OCI-LY7 (cell line): ENCODE measurements around the gene RHOU. TPM values are rescaled to one million over a fixed set of nuclear protein-coding genes. Genes with fewer than 3 reads are reported as not detected.

Experiments used
- BruUV-seq: library from RNA; stranded (reverse); fragments of 400-500 nt; replicated peaks from 2 replicates; lab custom pipeline; 2021; lab: Mats Ljungman, UMichigan
- CTCF ChIA-PET: fragments of 300-600 bp; sonication (Branson Sonifier 250); formaldehyde crosslinking; loops from one replicate; lab custom pipeline; 2022; ENCODE audit warnings: antibody characterized with exemption; ENCODE audit not compliant: unreplicated experiment; lab: Charles Lee
- POLR2A ChIA-PET: fragments of 300-600 bp; sonication (Branson Sonifier 250); formaldehyde crosslinking; loops from one replicate; lab custom pipeline; 2022; ENCODE audit warnings: antibody characterized with exemption; lab: Charles Lee
- DNase-seq: peaks from one replicate; pipeline ENCODE4 v3.0.0-alpha.2; 2015; ENCODE audit warnings: low spot score
- H2AFZ ChIP-seq: fragments of 200-600 bp; sonication (generic), shearing (Covaris generic); 2 replicates; pipeline ENCODE4 v1.6.1; 2014; ENCODE audit warnings: mild to moderate bottlenecking, antibody characterized with exemption, low read length, moderate library complexity
- H3K27ac ChIP-seq: fragments of 200-600 bp; sonication (generic); 2 replicates; pipeline ENCODE4 v1.5.1; 2014; ENCODE audit warnings: mixed run types, low read depth, mild to moderate bottlenecking, moderate library complexity, low read length, inconsistent platforms; ENCODE audit not compliant: poor library complexity, severe bottlenecking
- H3K36me3 ChIP-seq: fragments of 200-600 bp; sonication (generic); 2 replicates; pipeline ENCODE4 v1.6.1; 2014; ENCODE audit warnings: mild to moderate bottlenecking, antibody characterized with exemption, low read length, moderate library complexity, mixed read lengths; ENCODE audit not compliant: insufficient read depth
- H3K4me1 ChIP-seq: fragments of 200-600 bp; sonication (generic); 2 replicates; pipeline ENCODE4 v1.5.1; 2014; ENCODE audit warnings: mild to moderate bottlenecking, low read length; ENCODE audit not compliant: insufficient read depth, poor library complexity, severe bottlenecking
- H3K4me2 ChIP-seq: fragments of 200-600 bp; sonication (generic); 2 replicates; pipeline ENCODE4 v1.6.1; 2014; ENCODE audit warnings: mild to moderate bottlenecking, low read length
- H3K4me3 ChIP-seq: fragments of 200-600 bp; sonication (generic); 2 replicates; pipeline ENCODE4 v1.5.1; 2014; ENCODE audit warnings: mild to moderate bottlenecking, low read depth, low read length; ENCODE audit not compliant: poor library complexity, severe bottlenecking
- H3K79me2 ChIP-seq: fragments of 200-600 bp; sonication (generic); 2 replicates; pipeline ENCODE4 v1.6.1; 2016; ENCODE audit warnings: low read depth, mild to moderate bottlenecking, low read length, moderate library complexity, mixed read lengths; ENCODE audit not compliant: insufficient read depth
- H3K9me2 ChIP-seq: fragments of 200-600 bp; sonication (generic); 2 replicates; pipeline ENCODE4 v1.6.1; 2016; ENCODE audit warnings: mild to moderate bottlenecking, low read length, mixed read lengths; ENCODE audit not compliant: insufficient read depth
- H3K9me3 ChIP-seq: fragments of 200-600 bp; sonication (generic); 2 replicates; pipeline ENCODE4 v1.6.1; 2014; ENCODE audit warnings: mild to moderate bottlenecking, mixed run types, low read length, mixed read lengths
- H4K20me1 ChIP-seq: fragments of 200-600 bp; sonication (generic); 2 replicates; pipeline ENCODE4 v1.6.1; 2014; ENCODE audit warnings: mild to moderate bottlenecking, antibody characterized with exemption, low read length, moderate library complexity, mixed read lengths; ENCODE audit not compliant: insufficient read depth
- CTCF ChIP-seq: fragments of 200-600 bp; sonication (generic); conservative IDR thresholded peaks from 2 replicates; pipeline ENCODE4 v1.5.1; 2014; ENCODE audit warnings: mild to moderate bottlenecking, antibody characterized with exemption, low read length, moderate library complexity, mixed read lengths
- EZH2phosphoT487 ChIP-seq: fragments of 200-600 bp; sonication (generic); IDR thresholded peaks from 2 replicates; pipeline ENCODE4 v1.6.1; 2018; ENCODE audit warnings: low read depth, borderline replicate concordance, mild to moderate bottlenecking, mixed run types, antibody characterized with exemption, low read length, moderate library complexity, mixed read lengths
- intact Hi-C: fragments of 100-400 bp; cut with micrococcal nuclease; formaldehyde crosslinking; loops from one replicate; pipeline ENCODE4 v1.10.0; 2022; ENCODE audit not compliant: unreplicated experiment
- total RNA-seq, 2 experiments: library from RNA; depleted of rRNA in 1 of 2; stranded (reverse); fragments of >200 nt in 1 of 2; shearing (Covaris generic) in 1 of 2; gene quantifications; 2 replicates each; pipeline ENCODE4 v1.2.3, GENCODE V29; 2014 to 2022

Gene RHOU
- total RNA-seq, 2 experiments from 2014 or later, result not detected

- no peaks in the 10 kb centered on the region for H3K79me2 ChIP-seq
- no peaks in the 10 kb centered on the region for H3K9me3 ChIP-seq
- H3K4me2 ChIP-seq, result no peak overlapping the region
- H3K4me3 ChIP-seq, result no peak overlapping the region
- BruUV-seq, result no TSS peak
- POLR2A ChIA-PET, result no interaction called here
- intact Hi-C loops, result loop anchor here (10.0 kb wide), 1 partner anchor 530 kb away; no protein-coding TSS in a partner anchor
- DNase-seq, result no peak
- no peaks in the 10 kb centered on the region for H3K4me1 ChIP-seq
- H3K9me2 ChIP-seq, result no peaks in the 10 kb centered on the region
- no peak overlapping the region for H3K27ac ChIP-seq
- H4K20me1 ChIP-seq, result no peaks in the 10 kb centered on the region
- TF ChIP-seq CTCF, result no peak
- TF ChIP-seq EZH2phosphoT487, result no peak
- CTCF ChIA-PET, result no interaction called here
- no peak overlapping the region for H2AFZ ChIP-seq
- H3K36me3 ChIP-seq, result no peaks in the 10 kb centered on the region
These were observed 40.0 kb upstream of the RHOU start for GRCh38 chr1:228695015-228695955.

DNA sequence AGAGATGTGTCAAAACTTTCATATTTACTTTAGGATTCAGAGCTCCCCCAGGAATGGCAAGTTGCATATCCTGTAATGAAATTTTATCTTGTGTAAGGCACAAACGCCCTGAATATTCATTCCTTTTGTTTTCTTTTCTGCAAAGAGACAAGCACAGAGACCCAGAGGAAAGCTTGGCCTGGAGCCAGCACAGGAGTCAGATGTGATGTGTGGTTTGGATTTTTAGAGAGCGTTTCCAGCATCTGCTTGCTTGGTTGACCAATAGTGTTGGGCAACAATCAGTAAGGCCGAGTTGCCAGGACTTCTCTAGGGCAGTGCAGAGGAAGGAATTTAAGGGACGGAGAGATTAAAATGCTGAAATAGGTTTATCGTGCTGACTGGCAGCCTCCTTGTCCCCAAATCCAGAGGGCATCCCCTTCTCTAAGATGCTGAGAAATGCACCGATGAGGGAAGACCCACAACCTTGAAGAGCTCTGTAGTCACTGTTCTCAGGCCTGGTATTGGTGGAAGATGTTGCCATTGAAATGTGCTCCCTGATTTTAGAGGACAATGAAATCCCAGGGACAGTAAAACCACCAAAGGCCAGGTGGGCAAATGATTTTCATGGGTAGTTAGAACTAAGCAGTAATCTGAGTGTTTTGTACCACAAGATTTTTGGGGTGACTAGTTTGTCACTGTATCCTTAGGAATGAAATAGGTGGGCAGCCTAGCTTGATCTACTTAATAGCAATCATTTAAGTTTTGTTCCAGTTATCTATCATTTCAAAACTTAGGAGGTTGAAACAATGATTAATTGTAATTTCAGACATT lies 37.9 kb upstream of the RHOU start:
- H3K9me2 ChIP-seq, result no peaks in the 10 kb centered on the region
- intact Hi-C loops, result loop anchor here (10.0 kb wide), 1 partner anchor 527 kb away; no protein-coding TSS in a partner anchor
- H3K27ac ChIP-seq, result no peak overlapping the region
- H3K9me3 ChIP-seq, result no peaks in the 10 kb centered on the region
- no peak for DNase-seq
- H3K79me2 ChIP-seq, result no peaks in the 10 kb centered on the region
- no peak overlapping the region for H3K4me2 ChIP-seq
- no peak overlapping the region for H2AFZ ChIP-seq
- TF ChIP-seq EZH2phosphoT487 (no peak), CTCF (no peak)
- H3K4me1 ChIP-seq, result no peaks in the 10 kb centered on the region
- BruUV-seq, result no TSS peak
- H3K36me3 ChIP-seq, result no peaks in the 10 kb centered on the region
- H4K20me1 ChIP-seq, result no peaks in the 10 kb centered on the region
- CTCF ChIA-PET, result no interaction called here
- H3K4me3 ChIP-seq, result no peak overlapping the region
- POLR2A ChIA-PET, result no interaction called here
